NCI-H2107 treated with DMSO at 0.1 percent for 48 hours (cell line): ENCODE measurements around the gene ASCC3.
"Not testable (repeated sequence)": the region's sequence is repeated elsewhere in the genome, so short reads cannot be mapped to it uniquely, and the experiment has no call there.

Experiments used
- DNase-seq: peaks from one replicate; lab custom pipeline; 2025; ENCODE audit not compliant: unreplicated experiment; lab: John Stamatoyannopoulos, UW

ASCC3 gene

DNA sequence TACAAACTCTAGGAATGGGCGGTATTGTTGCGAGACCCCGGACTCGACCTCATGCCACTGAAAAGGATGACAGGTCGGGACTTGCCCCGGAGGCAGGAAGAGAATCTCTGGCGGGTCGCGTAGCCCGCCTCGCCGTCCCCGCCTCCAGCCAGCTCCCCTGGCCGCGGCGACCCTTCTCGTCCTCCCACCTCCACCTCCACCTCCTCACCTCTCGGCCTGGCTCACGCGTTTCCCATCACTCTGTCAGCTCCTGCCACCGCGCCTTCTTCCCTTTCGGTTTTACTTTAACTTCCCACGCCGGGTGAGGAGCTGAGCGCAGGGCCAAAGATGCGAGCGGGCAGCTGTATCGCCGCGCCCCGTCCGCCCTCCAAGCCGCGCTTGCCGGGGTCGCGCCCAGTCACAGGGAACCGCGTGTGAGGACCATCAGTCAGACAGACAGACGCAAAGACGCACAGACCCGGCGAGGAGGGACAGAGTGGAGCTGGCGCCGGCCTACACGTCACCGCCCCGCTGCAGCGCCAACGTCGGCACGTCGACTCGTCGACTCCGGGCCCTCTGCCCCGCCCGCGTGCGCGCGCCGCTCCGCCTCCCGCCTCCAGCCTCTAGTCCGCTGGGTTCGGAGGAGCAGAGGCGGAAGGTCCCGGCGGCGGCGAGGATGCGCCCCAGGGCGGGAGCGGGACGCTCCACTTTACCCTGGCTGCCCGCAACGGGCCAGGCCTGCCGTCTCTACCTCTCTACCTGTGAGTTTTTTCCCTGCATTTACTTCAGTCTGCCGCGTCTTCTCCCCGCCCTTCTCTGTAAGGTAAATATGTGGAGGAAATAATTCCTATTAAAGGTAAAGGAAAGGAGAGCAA lies at the start of gene ASCC3:
TSS of gene ASCC3 (minus strand) at position 477 of the 854 bp plus-strand sequence. CDS start 13,332 bp downstream, outside the sequence.
- peak; percentile 82 for DNase-seq

DNA sequence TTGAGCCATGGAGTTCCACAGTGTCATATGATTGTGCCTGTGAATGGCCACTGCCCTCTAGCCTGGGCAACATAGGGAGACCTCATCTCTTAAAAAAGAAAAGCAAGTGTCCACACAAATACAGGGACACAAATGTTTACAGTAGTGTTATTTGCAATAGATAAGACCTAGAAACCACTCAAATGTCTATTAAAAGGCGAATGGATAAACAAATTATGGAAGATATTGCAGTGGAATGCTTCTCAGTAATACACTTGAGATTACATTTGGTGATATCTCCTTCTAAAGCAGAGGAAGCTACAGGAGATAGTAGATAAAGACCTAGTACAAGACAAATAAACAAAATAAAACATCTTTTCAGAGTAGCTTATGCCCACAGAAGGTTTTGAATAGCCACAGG lies 44.6 kb upstream of the ASCC3 start:
- no peak for DNase-seq

DNA sequence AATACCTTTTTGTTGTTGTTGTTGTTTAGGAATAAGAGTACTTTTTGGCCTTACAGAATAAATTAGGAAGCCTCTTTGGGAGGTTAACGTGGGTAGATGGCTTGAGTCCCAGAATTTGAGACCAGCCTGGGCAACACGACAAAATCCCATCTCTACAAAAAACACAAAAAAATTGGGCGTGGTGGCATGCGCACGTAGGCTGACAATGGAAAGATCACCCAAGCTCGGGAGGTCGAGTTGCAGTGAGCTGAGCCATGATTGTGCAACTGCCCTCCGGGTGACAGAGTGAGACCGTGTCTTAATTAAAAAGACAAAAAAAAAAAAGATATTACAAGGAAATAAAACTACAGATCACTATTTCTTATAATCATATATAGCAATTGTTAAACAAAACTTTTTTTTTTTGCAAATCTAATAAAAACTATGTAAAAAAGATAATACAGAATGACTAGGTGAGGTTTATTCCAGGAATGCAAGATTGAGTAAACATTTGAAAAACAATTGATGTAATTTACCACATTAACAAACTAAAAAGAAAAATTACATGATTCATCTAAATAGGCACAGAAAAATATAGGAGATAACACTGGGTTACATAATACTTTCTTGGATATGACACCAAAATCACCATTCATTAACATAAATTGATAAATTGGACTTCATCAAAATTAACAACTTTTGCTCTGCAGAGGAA lies 43.6 kb upstream of the ASCC3 start:
- no peak for DNase-seq

GRCh38 chr6:100923481-100924165 lies 42.5 kb upstream of the ASCC3 start:
- DNase-seq: no peak

DNA sequence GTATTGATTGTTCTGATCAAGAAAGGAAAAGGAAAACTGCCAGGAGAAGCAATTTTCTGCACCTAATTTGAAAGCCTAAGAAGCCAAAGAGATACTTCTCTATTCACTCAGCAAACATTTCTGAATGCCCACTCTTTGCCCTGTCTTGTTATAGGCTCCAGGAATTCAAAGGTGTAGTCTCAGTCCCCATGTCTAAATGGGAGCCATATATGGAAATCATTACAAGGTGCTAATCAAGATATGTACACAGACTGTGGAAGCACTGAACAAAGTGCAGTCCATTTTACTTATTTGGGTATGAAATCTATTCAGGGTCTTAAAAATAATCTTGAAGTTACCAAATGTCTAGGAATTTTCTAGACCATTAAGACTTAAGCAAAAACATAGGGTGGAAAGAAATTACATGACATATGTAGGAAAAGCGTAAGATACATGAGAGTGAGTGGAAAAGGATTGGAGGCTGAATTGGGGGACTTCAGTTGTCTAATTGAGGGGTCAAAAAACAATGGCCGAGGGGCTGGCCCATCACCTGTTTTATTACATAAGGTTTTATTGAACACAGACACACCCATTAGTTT lies 39.0 kb upstream of the ASCC3 start:
- no peak for DNase-seq

DNA sequence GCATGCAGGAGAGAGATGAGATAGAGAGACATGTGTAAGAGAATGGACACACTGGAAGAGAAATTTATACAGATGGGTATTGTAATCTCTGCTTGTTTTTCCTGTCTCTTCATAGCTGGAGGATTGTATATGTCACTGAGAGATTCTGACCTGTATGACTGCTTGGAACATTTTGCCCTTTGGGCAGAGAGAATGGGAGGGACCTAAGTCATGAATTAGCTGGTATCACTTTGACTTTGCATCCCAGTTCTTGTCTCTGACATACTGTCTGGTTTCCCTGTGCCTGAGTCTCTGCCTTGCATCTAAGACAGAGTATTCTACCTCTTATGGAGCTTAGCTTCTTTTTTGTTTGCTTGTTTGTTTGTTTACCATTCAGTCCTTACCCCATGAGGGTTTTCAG lies 37.0 kb upstream of the ASCC3 start:
- DNase-seq: no peak

DNA sequence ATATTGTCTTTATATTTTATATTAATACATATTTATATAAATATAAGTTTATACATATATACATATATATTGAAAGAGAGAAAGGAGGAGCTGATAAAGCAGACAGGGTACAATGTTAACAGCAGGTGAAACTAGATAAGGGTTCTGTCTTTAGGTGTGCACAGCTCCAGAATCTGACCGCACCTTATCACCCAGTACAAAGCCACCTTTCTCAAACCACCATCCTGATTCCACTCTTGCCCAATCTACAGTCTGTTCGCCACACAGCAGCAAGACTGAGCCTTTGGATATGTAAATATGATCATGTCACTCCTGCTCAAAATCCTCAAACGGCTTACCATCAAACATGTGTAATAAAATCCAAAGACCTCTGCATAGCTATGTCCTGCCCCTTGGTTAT lies 34.7 kb upstream of the ASCC3 start:
- DNase-seq: no peak

DNA sequence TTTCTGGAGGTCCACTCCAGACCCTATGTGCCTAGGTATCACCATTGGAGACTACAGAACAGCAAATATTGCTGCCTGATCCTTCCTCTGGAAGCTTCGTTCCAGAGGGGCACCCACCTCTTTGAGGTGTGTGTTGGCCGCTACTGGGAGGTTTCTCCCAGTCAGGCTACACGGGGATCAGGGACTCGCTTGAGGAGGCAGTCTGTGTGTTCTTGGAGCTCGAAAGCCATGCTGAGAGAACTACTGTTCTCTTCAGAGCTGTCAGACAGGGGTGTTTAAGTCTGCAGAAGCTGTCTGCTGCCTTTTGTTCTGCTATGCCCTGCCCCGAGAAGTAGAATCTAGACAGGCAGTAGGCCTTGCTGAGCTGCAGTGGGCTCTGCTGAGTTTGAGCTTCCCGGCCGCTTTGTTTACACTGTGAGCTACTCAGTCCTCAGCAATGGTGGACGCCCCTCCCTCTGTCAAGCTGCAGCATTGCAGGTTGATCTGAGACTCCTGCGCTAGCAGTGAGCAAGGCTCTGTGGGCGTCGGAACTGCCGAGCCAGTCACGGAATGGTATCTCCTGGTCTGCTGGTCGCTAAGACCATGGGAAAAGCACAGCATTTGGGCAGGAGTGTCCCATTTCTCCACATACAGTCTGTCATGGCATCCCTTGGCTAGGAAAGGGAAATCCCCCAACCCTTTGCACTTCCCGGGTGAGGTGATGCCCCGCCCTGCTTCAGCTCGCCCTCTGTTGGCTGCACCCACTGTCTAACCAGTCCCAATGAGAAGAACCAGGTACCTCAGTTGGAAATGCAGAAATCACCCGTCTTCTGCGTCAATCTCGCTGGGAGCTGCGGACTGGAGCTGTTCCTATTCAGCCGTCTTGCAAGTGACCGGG lies 32.5 kb upstream of the ASCC3 start:
- no peak for DNase-seq

GRCh38 chr6:100906325-100906724 lies 25.2 kb upstream of the ASCC3 start:
- no peak for DNase-seq

DNA sequence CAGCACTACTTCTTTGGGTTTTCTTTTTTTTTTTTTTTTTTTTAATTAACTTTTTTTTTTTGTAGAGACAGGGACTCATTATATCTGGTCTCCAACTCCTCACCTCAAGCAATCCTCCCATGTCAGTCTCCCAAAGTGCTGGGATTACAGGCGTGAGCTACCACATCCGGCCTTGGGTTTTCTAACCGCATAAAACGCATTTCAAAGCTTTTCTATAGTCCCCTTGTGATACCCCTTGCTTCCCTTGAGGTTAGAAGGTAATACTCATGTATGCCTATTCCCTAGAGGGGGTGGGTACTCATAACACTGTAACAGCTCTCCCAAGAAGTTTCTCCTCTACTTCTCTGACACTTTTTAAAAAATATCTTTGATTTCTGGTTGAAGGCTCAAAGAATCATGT lies 23.9 kb upstream of the ASCC3 start:
- no peak for DNase-seq

DNA sequence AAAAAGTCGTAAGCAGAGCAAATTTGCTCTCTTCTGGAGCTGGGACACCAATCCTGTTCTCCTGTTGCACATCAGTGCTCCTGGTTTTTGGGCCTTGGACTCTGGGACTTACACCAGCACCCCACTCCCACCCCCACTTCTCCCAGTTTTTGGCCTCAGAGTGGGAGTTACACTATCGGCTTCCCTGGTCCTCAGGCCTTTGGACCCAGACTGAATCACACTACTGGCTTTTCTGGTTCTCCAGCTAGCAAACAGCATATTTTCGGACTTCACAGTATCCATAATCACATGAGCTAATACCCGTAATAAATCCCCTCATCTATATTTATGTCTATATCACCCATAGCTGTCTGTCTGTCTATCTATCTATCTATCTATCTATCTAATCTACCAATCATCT lies 23.2 kb upstream of the ASCC3 start:
- DNase-seq: no peak

DNA sequence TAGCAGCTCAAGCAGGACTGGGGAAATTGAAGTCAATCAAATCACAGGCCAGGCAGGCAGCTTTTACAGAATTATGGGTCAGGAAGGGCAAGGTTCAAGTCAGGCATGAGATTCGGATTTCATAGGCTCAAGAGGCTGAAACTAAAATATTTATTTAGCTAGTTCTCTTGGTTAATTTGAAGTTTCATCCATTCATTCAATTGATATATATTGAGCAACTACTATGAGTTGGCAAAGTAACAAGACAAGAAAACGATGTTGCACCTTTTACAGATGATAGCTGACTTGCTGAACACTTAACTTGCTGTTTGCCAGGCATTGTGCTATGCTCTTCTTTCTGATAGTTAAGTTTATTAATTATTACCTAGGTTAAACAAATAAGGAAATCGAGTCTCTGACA lies 20.5 kb upstream of the ASCC3 start:
- DNase-seq: no peak

GRCh38 chr6:100899202-100899601 lies 18.1 kb upstream of the ASCC3 start:
- no peak for DNase-seq

DNA sequence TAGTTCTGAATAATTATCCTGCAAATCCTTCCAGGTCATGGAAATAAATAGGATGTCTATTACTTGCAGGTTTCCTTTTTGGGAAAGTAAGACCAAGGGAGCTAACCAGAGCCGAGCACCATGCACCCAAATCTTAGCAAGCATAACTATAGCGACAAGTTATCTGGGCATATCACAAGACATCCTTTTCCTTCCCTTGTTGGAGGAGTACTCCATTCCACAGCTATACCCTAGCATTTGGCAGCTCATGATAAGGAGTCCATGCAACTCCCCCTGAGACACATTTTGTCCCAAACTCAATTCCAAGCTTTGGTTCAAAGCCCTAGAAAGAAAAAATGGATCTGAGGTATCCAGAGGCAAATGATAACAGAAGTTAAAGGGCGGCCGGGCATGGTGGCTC lies 16.5 kb upstream of the ASCC3 start:
- DNase-seq: no peak

DNA sequence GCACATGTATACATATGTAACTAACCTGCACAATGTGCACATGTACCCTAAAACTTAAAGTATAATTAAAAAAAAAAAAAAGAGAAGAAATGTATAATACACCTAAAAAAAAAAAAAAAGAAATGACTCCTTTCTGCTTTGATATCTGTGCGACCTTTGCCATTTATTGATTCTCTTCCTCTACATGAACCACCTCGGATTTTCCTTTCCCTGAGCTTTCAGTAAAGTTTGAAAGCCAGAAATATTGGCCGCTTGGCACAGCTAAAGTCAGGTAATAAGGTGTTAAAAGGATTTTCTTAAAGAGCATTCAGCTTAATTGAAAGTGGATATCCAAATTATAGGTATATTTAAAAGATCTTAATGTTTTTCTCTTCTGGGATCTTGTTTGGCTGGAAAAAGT lies 12.6 kb upstream of the ASCC3 start:
- DNase-seq: no peak

- DNase-seq: no peak
Observed at GRCh38 chr6:100892693-100893092, 11.6 kb upstream of the ASCC3 start.

DNA sequence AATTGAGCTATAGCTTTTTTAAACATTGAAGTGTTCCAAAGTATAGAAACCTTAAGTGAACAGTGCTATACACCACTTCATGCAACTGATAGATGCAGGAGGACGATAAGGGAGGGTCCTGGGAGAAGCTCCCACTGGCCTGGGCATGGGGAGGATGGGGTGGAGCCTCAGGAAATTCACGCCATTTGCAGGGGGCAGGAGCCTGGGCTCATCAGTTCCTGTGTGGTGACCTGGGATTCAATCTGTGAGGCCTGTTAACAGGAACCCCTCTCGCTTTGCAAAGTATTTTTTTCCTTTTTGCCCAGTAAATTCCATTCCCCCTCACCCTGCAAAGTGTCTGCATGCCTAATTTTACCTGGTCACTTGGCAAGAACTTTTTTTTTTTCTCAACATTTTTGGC lies 11.0 kb upstream of the ASCC3 start:
- DNase-seq: no peak

- DNase-seq: no peak
Observed at GRCh38 chr6:100891079-100891478, 9.9 kb upstream of the ASCC3 start.

DNA sequence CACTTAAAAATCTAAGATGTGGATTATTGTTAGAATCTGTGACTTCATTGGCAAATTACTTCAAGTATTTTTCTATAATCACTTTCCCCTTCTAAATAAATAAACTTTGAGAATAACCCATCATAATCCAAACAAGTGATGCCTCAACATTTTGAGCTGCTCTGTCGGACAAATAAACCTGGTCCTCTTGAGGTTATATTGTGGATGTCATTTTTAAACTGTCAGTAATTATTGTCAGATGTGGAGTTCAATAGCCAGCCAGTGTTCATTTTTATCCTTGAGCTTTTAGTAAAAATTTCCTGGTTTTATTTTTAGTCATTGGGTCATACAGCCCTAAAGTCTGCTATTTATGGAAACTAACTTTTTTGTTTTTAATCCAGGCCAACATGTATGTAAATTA lies 9.5 kb upstream of the ASCC3 start:
- not testable (repeated sequence) for DNase-seq

DNA sequence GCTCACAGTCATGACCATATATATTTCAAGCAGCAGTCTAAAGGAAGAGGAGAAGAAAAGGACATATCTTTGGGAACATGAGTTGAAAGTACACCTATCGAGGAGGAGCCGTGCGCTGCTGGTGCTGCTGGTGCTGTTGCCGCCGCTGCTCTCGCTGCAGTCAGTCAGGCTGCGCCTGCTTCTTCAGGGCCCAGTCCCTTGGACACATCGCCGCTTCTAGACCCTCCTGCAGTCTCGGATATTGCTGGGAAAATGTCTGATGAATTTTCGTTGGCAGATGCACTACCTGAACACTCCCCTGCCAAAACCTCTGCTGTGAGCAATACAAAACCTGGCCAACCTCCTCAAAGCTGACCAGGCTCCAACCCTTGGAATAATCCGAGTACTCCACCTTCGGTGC lies 8.2 kb upstream of the ASCC3 start:
- DNase-seq: no peak

- no peak for DNase-seq
Observed at GRCh38 chr6:100886076-100886475, 4.9 kb upstream of the ASCC3 start.
